ENCODE measurements around the gene C4orf46. TPM values are rescaled to one million over a fixed set of nuclear protein-coding genes. Genes with fewer than 3 reads are reported as not detected.

Gene C4orf46
- 6.1 and 6.2 TPM in 2 replicates for total RNA-seq

GRCh38 chr4:158671665-158671914 is at the start of gene C4orf46:
Gene C4orf46, minus strand, starts transcription at chr4:158671887. Its CDS starts 86 bp downstream, at chr4:158671801.

GRCh38 chr4:158671915-158672806 is 474 bp upstream of the C4orf46 start, which contains the start of gene ETFDH:
Gene ETFDH, plus strand, starts transcription at chr4:158672296. Its CDS starts 161 bp downstream, at chr4:158672457.

Other genes starting within 250 kb of the C4orf46 start
- 0.29 and 0.35 TPM in 2 replicates for gene RXFP1, start 150.0 kb downstream of the C4orf46 start, total RNA-seq
- gene ETFDH, start 409 bp upstream of the C4orf46 start, total RNA-seq: 21.4 and 25.7 TPM in 2 replicates
- gene PPID, start 51.5 kb upstream of the C4orf46 start, total RNA-seq: 24.8 and 32.6 TPM in 2 replicates
- gene FNIP2, start 97.1 kb upstream of the C4orf46 start, total RNA-seq: 1.7 and 5.7 TPM in 2 replicates

All from myometrial cell (primary cell).